HCT116 (cell line): ENCODE measurements around the gene DLG2.

ENCODE experiments used
- CEBPB ChIP-seq: IDR thresholded peaks from 2 replicates; pipeline ENCODE4 v1.6.1; 2012; ENCODE audit warnings: low read depth
- CTCF ChIP-seq, 3 experiments: fragments of 200-600 bp in 1 of 3; sonication (generic) in 1 of 3; IDR thresholded peaks in 2 of 3; conservative IDR thresholded peaks in 1 of 3; 2 replicates each; pipeline ENCODE4 v1.5.1; 2012 to 2017; ENCODE audit warnings: low read depth in 2 of 3, low read length in 2 of 3, antibody characterized with exemption in 1 of 3, borderline replicate concordance in 1 of 3, control low read depth in 1 of 3, mild to moderate bottlenecking in 1 of 3, mixed read lengths in 1 of 3, mixed run types in 1 of 3, moderate library complexity in 1 of 3; ENCODE audit not compliant: insufficient read depth in 1 of 3
- JUND ChIP-seq: IDR thresholded peaks from 2 replicates; pipeline ENCODE4 v1.6.1; 2012
- POLR2A ChIP-seq: IDR thresholded peaks from 2 replicates; pipeline ENCODE4 v1.7.0; 2011; ENCODE audit warnings: borderline replicate concordance; ENCODE audit not compliant: insufficient read depth, insufficient read length; ENCODE audit errors: extremely low read depth
- SP1 ChIP-seq: IDR thresholded peaks from 2 replicates; pipeline ENCODE4 v1.6.1; 2012; ENCODE audit warnings: low read depth
- TCF7L2 ChIP-seq: IDR thresholded peaks from 2 replicates; pipeline ENCODE4 v1.7.0; 2011; ENCODE audit warnings: borderline replicate concordance, inconsistent platforms; ENCODE audit not compliant: insufficient read depth, insufficient read length; ENCODE audit errors: extremely low read depth
- YY1 ChIP-seq: IDR thresholded peaks from 2 replicates; pipeline ENCODE4 v1.6.1; 2011; ENCODE audit warnings: low read length, low read depth, moderate library complexity, mild to moderate bottlenecking; ENCODE audit not compliant: insufficient replicate concordance; ENCODE audit errors: extremely low read depth
- ZFX ChIP-seq: fragments of 450-650 bp; IDR thresholded peaks from 2 replicates; pipeline ENCODE4 v1.6.1; 2017
- ZNF274 ChIP-seq: fragments of 200-500 bp; sonication (Bioruptor generic); IDR thresholded peaks from 2 replicates; pipeline ENCODE4 v1.6.1; 2014; ENCODE audit warnings: mild to moderate bottlenecking, low read depth, low read length, inconsistent platforms
- TF ChIP-seq, protein P1 (sequence below): IDR thresholded peaks from 2 replicates; pipeline ENCODE4 v1.6.1; 2011; ENCODE audit warnings: mild to moderate bottlenecking, low read length, moderate library complexity; ENCODE audit not compliant: insufficient replicate concordance; ENCODE audit errors: extremely low read depth

DNA sequence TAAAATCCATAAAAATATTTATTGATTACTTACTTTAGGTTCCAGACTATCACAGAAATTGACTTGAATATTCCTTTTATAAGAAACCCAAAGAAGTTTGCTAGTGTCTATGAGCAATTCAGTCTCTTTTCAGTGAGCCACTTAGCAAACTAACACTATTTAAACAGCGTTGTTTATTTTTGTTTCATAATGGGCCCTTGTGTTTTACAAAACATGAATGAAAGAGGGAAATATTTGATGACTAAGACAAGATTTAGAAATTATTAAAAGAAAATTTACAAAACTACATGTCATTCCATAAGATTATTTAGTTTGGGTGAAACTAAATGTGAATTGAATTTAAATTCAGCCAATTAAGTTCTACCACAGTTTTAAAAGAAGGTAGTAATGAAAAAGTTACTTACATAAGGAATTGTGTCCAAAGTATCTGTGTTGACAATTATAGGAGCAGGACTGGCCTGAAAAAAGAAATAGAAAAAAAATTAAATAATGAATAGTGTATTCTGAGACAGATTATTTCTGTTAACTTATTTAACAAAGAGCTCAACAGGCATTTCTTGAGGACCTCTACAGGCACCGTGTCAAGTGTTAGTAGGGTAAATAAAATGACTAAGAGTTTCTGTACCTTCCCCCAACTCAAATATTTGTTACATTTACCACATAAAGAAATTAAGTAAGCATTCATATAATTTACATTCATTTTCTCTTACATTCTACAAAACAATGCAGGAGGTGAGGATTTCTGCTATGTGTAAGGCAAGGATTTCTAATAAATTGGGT is 1376.1 kb downstream of the DLG2 start:
- TF ChIP-seq CTCF (IDR thresholded peaks at IDR 0.05 in 2 of 3, conservative IDR thresholded peaks at IDR 0.05 in 1 of 3; ENCODE audit: borderline replicate concordance in 1 of 3, insufficient read depth in 1 of 3, low read depth in 2 of 3, low read length in 2 of 3): no peak
- no peak for TF ChIP-seq YY1
- TF ChIP-seq ZNF274: no peak
- no peak for TF ChIP-seq SP1
- TF ChIP-seq CEBPB: no peak
- no peak for TF ChIP-seq POLR2A
- no peak for TF ChIP-seq ZFX
- TF ChIP-seq, protein P1, sequence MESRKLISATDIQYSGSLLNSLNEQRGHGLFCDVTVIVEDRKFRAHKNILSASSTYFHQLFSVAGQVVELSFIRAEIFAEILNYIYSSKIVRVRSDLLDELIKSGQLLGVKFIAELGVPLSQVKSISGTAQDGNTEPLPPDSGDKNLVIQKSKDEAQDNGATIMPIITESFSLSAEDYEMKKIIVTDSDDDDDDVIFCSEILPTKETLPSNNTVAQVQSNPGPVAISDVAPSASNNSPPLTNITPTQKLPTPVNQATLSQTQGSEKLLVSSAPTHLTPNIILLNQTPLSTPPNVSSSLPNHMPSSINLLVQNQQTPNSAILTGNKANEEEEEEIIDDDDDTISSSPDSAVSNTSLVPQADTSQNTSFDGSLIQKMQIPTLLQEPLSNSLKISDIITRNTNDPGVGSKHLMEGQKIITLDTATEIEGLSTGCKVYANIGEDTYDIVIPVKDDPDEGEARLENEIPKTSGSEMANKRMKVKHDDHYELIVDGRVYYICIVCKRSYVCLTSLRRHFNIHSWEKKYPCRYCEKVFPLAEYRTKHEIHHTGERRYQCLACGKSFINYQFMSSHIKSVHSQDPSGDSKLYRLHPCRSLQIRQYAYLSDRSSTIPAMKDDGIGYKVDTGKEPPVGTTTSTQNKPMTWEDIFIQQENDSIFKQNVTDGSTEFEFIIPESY: no peak
- TF ChIP-seq TCF7L2: no peak
- TF ChIP-seq JUND: no peak
